Activated CD8-positive, alpha-beta T cell treated with anti-CD3 and anti-CD28 coated beads for 36 hours (primary cell): Measurements from ENCODE around the gene MPHOSPH9. TPM values are rescaled to one million over a fixed set of nuclear protein-coding genes. Genes with fewer than 3 reads are reported as not detected.

Experiments used
- ATAC-seq: fragments of 200-7000 bp; cut with Tn5 transposase; one replicate; pipeline ENCODE4 v1.10.0; 2021; ENCODE audit warnings: mild to moderate bottlenecking, moderate library complexity
- CTCF ChIA-PET: fragments of 350-600 bp; sonication (Branson Sonifier 250); formaldehyde crosslinking; loops from one replicate; lab custom pipeline; 2021; ENCODE audit warnings: antibody characterized with exemption; lab: Charles Lee
- POLR2A ChIA-PET: fragments of 350-600 bp; sonication (Branson Sonifier 250); formaldehyde crosslinking; loops from one replicate; lab custom pipeline; 2021; ENCODE audit warnings: antibody characterized with exemption; lab: Charles Lee
- DNase-seq: peaks from one replicate; pipeline ENCODE4 v3.0.0-alpha.2; 2020
- H3K27ac Mint-ChIP-seq: one replicate; pipeline ENCODE4 v1.8.0; 2021; ENCODE audit warnings: mild to moderate bottlenecking, mixed read lengths
- H3K27me3 Mint-ChIP-seq: one replicate; pipeline ENCODE4 v1.8.0; 2021; ENCODE audit warnings: mixed read lengths
- H3K36me3 Mint-ChIP-seq: one replicate; pipeline ENCODE4 v1.8.0; 2021; ENCODE audit warnings: low read depth, mixed read lengths
- H3K4me1 Mint-ChIP-seq: one replicate; pipeline ENCODE4 v1.8.0; 2021; ENCODE audit warnings: low read depth, mixed read lengths
- H3K4me3 Mint-ChIP-seq: one replicate; pipeline ENCODE4 v1.8.0; 2021; ENCODE audit warnings: mild to moderate bottlenecking, moderate library complexity, mixed read lengths
- H3K9me3 Mint-ChIP-seq: one replicate; pipeline ENCODE4 v1.8.0; 2021; ENCODE audit warnings: mixed read lengths
- CTCF ChIP-seq: fragments of 200-600 bp; IDR thresholded peaks from one replicate; pipeline ENCODE4 v1.8.0; 2022; ENCODE audit warnings: antibody characterized with exemption, mild to moderate bottlenecking
- intact Hi-C: fragments of 100-400 bp; cut with micrococcal nuclease; formaldehyde crosslinking; loops from one replicate; pipeline ENCODE4 v1.10.0; 2022
- total RNA-seq, 2 experiments: library from RNA; stranded (reverse); gene quantifications; one replicate each; pipeline ENCODE4 v1.2.3, GENCODE V29; 2021

The MPHOSPH9 gene
- total RNA-seq, 2 experiments from 2014 or later, result 96.9 to 101 TPM

DNA sequence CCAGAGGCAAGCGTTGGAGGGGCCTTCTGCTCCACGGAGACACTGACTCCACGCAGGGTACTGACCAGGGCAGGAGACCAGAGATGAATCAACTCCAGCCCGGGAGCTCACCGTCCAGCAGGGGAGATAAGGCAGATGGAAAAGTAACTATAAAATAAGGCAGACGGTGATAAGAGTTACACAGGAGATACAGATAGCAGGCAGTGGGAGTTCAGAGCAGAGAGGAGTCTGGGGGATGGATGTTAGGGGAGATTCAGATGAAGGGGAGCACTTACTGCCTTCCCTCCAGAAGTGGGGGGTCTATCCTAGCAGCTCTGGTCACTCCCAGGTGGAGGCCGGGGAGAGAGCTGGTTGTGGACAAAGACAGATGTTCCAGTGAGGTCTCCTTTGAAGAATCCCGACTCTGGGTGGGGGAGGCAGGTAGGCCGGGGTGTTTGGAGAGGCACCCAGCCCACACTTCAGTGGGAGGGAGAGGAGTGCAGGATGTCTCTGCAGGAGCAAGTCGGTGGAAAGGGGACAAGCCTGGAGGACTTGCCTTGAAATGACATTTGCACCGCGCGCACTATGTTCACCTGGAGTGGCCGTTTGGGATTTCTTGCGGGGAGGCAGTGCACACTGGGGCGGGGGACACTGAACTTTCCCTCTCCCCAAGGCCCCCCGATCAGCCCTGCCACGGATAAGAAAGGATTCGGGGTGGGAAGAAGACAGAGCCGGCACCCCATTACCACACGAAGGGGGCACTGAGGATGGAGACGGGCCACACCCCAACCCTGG is 83.3 kb downstream of the MPHOSPH9 start:
- H3K27me3 Mint-ChIP-seq, result no peaks in the 10 kb centered on the region
- no peak for ATAC-seq
- H3K9me3 Mint-ChIP-seq, result no peaks in the 10 kb centered on the region
- POLR2A ChIA-PET, result interaction anchor here (0.6 to 2.1 kb wide), 6 partner anchors 16 to 164 kb away, joined by 3 to 6 read pairs (median 4); no protein-coding TSS in a partner anchor
- no peak for TF ChIP-seq CTCF
- intact Hi-C loops, result loop anchor here (5.0 to 10.0 kb wide), 2 partner anchors 102 to 175 kb away; partner anchors contain the start of gene OGFOD2
- H3K36me3 Mint-ChIP-seq, result peaks cover 5% of the 10 kb centered on the region
- peak overlapping the region; percentile 74 for H3K4me3 Mint-ChIP-seq
- H3K27ac Mint-ChIP-seq, result peak overlapping the region; percentile 72
- CTCF ChIA-PET, result interaction anchor here (0.9 to 2.9 kb wide), 5 partner anchors 30 to 107 kb away, joined by 3 to 10 read pairs (median 5); no protein-coding TSS in a partner anchor
- no peak for DNase-seq
- H3K4me1 Mint-ChIP-seq, result peaks cover 30% of the 10 kb centered on the region

GRCh38 chr12:123149088-123149487 is 83.9 kb downstream of the MPHOSPH9 start:
- ChIA-PET POLR2A (interaction anchor here (1.2 to 1.7 kb wide), 2 partner anchors 17 to 74 kb away, joined by 3 to 6 read pairs; no protein-coding TSS in a partner anchor), CTCF (interaction anchor here (0.9 to 2.9 kb wide), 5 partner anchors 29 to 106 kb away, joined by 3 to 10 read pairs (median 5); no protein-coding TSS in a partner anchor)
- Mint-ChIP-seq H3K4me3 (peak overlapping the region; percentile 74), H3K9me3 (no peaks in the 10 kb centered on the region), H3K36me3 (peaks cover 5% of the 10 kb centered on the region), H3K4me1 (peaks cover 31% of the 10 kb centered on the region), H3K27ac (no peak overlapping the region), H3K27me3 (no peaks in the 10 kb centered on the region)
- intact Hi-C loops, result no loop called here
- no peak for TF ChIP-seq CTCF
- DNase-seq (no peak), ATAC-seq (no peak)

GRCh38 chr12:123148655-123149054 is 84.3 kb downstream of the MPHOSPH9 start:
- no peak for TF ChIP-seq CTCF
- no peaks in the 10 kb centered on the region for H3K27me3 Mint-ChIP-seq
- ATAC-seq, result no peak
- peaks cover 5% of the 10 kb centered on the region for H3K36me3 Mint-ChIP-seq
- ChIA-PET CTCF (interaction anchor here (0.9 to 2.9 kb wide), 5 partner anchors 29 to 106 kb away, joined by 3 to 10 read pairs (median 5); no protein-coding TSS in a partner anchor), POLR2A (interaction anchor here (1.2 to 1.7 kb wide), 2 partner anchors 17 to 74 kb away, joined by 3 to 6 read pairs; no protein-coding TSS in a partner anchor)
- peaks cover 34% of the 10 kb centered on the region for H3K4me1 Mint-ChIP-seq
- H3K4me3 Mint-ChIP-seq, result no peak overlapping the region
- DNase-seq, result no peak
- no peaks in the 10 kb centered on the region for H3K9me3 Mint-ChIP-seq
- no peak overlapping the region for H3K27ac Mint-ChIP-seq
- intact Hi-C loops, result no loop called here

GRCh38 chr12:123148223-123148622 is 84.7 kb downstream of the MPHOSPH9 start:
- Mint-ChIP-seq H3K27ac (no peak overlapping the region), H3K36me3 (peaks cover 5% of the 10 kb centered on the region), H3K27me3 (no peaks in the 10 kb centered on the region), H3K9me3 (no peaks in the 10 kb centered on the region), H3K4me1 (peaks cover 34% of the 10 kb centered on the region), H3K4me3 (no peak overlapping the region)
- POLR2A ChIA-PET, result interaction anchor here (1.2 to 1.7 kb wide), 2 partner anchors 17 to 73 kb away, joined by 3 to 6 read pairs; no protein-coding TSS in a partner anchor
- CTCF ChIA-PET, result interaction anchor here (2.9 kb wide), 1 partner anchor 104 kb away, joined by 10 read pairs; no protein-coding TSS in a partner anchor
- ATAC-seq, result no peak
- intact Hi-C loops, result no loop called here
- TF ChIP-seq CTCF, result no peak
- no peak for DNase-seq
